Activated naive CD4-positive, alpha-beta T cell treated with anti-CD3 and anti-CD28 coated beads, Interleukin-2, amount 50 U/mL, for 72 hours (primary cell): ENCODE results near the gene DKK2. TPM values are rescaled to one million over a fixed set of nuclear protein-coding genes. Genes with fewer than 3 reads are reported as not detected.

ENCODE experiments used
- ATAC-seq, 2 donors: fragments of 150-1000 bp; cut with Tn5 transposase; 2 replicates each; pipeline ENCODE4 v1.10.0; 2021; ENCODE audit warnings: mild to moderate bottlenecking in 2 of 2, moderate library complexity in 2 of 2
- DNase-seq, 2 donors: peaks; one replicate each; pipeline ENCODE4 v3.0.0; 2021 to 2022; ENCODE audit warnings: low spot score in 2 of 2
- H3K27ac Mint-ChIP-seq, 2 donors: one replicate each; pipeline ENCODE4 v1.8.0; 2022; ENCODE audit warnings: mild to moderate bottlenecking in 2 of 2, mixed read lengths in 2 of 2
- H3K36me3 Mint-ChIP-seq, 2 donors: one replicate each; pipeline ENCODE4 v1.8.0; 2022; ENCODE audit warnings: mixed read lengths in 2 of 2
- H3K9me3 Mint-ChIP-seq, 2 donors: one replicate each; pipeline ENCODE4 v1.8.0; 2022; ENCODE audit warnings: mixed read lengths in 2 of 2
- total RNA-seq, 2 donors: library from RNA; stranded (reverse); gene quantifications; one replicate each; pipeline ENCODE4 v1.2.3, GENCODE V29; 2022

Gene DKK2
- total RNA-seq, 2 donors from 2014 or later = not detected

GRCh38 chr4:106893395-106893881 lies 142.7 kb downstream of the DKK2 start:
- Mint-ChIP-seq H3K27ac (no peak overlapping the region), H3K36me3 (no peaks in the 10 kb centered on the region), H3K9me3 (peaks cover 4 to 14% of the 10 kb centered on the region in 2 donors)
- ATAC-seq (no peak), DNase-seq (no peak)

GRCh38 chr4:106892786-106893185 lies 143.3 kb downstream of the DKK2 start:
- Mint-ChIP-seq H3K36me3 (no peaks in the 10 kb centered on the region), H3K9me3 (peaks cover 4 to 14% of the 10 kb centered on the region in 2 donors), H3K27ac (no peak overlapping the region)
- ATAC-seq = no peak
- DNase-seq = no peak

GRCh38 chr4:106875340-106875739 lies 160.8 kb downstream of the DKK2 start:
- H3K9me3 Mint-ChIP-seq = peaks cover 6 to 30% of the 10 kb centered on the region in 2 donors
- ATAC-seq (no peak), DNase-seq (no peak)
- no peak overlapping the region for H3K27ac Mint-ChIP-seq
- H3K36me3 Mint-ChIP-seq = no peaks in the 10 kb centered on the region
